H1 (cell line): ENCODE results near the gene STX8. TPM values are rescaled to one million over a fixed set of nuclear protein-coding genes. Genes with fewer than 3 reads are reported as not detected.

Source experiments
- CTCF ChIA-PET: fragments of 300-600 bp; sonication (Branson Sonifier 250); formaldehyde crosslinking; loops from one replicate; lab custom pipeline; 2021; ENCODE audit not compliant: partially characterized antibody; lab: Charles Lee
- POLR2A ChIA-PET: fragments of 300-600 bp; sonication (Branson Sonifier 250); formaldehyde crosslinking; loops from one replicate; lab custom pipeline; 2021; ENCODE audit warnings: inconsistent platforms; ENCODE audit not compliant: partially characterized antibody; lab: Charles Lee
- DNase-seq, 2 experiments: peaks; one replicate each; pipeline versions ENCODE4 v3.0.0 to v3.0.0-alpha.2; 2010 to 2022; ENCODE audit warnings: low spot score in 2 of 2, low read depth in 1 of 2, mixed read lengths in 1 of 2
- FAIRE-seq: peaks from 2 replicates; lab custom pipeline; 2011; peaks lifted over from hg19 to GRCh38; lab: Jason Lieb, UNC
- H2AFZ ChIP-seq: 2 replicates; pipeline ENCODE4 v1.8.1; 2012; ENCODE audit warnings: low read length, inconsistent platforms
- H2AK5ac ChIP-seq: 2 replicates; pipeline ENCODE4 v1.6.1; 2013; ENCODE audit warnings: low read depth, low read length
- H2BK120ac ChIP-seq: replicated peaks from 2 replicates; pipeline ENCODE3; 2013; ENCODE audit warnings: low read depth, low read length, inconsistent platforms
- H2BK12ac ChIP-seq: 2 replicates; pipeline ENCODE4 v1.6.1; 2013; ENCODE audit warnings: low read depth, low read length
- H2BK15ac ChIP-seq: 2 replicates; pipeline ENCODE4 v1.6.1; 2013; ENCODE audit warnings: low read length
- H2BK20ac ChIP-seq: 2 replicates; pipeline ENCODE4 v1.6.1; 2013; ENCODE audit warnings: low read length
- H2BK5ac ChIP-seq: 2 replicates; pipeline ENCODE4 v1.6.1; 2013; ENCODE audit warnings: low read depth, low read length
- H3K14ac ChIP-seq: 2 replicates; pipeline ENCODE4 v1.6.1; 2013; ENCODE audit warnings: inconsistent platforms; ENCODE audit not compliant: insufficient read length
- H3K18ac ChIP-seq: 2 replicates; pipeline ENCODE4 v1.6.1; 2013; ENCODE audit warnings: low read length; ENCODE audit errors: extremely low read depth
- H3K23ac ChIP-seq: 2 replicates; pipeline ENCODE4 v1.6.1; 2013; ENCODE audit warnings: inconsistent platforms; ENCODE audit not compliant: insufficient read length
- H3K23me2 ChIP-seq: 2 replicates; pipeline ENCODE4 v1.6.1; 2013; ENCODE audit warnings: low read depth, low read length
- H3K27ac ChIP-seq: 2 replicates; pipeline ENCODE4 v1.6.1; 2011; ENCODE audit warnings: low read depth, low read length, inconsistent platforms
- H3K27me3 ChIP-seq, 4 experiments: replicated peaks in 1 of 4; 1 replicate in 1 of 4; 2 replicates in 3 of 4; pipeline versions ENCODE4 v1.6.1 to v1.8.1; 2011 to 2013; ENCODE audit warnings: low read length in 3 of 4, mild to moderate bottlenecking in 3 of 4, inconsistent platforms in 2 of 4, mixed read lengths in 2 of 4, moderate library complexity in 1 of 4; ENCODE audit not compliant: control insufficient read depth in 3 of 4, insufficient read depth in 3 of 4; ENCODE audit errors: extremely low read depth in 1 of 4
- H3K36me3 ChIP-seq, 4 experiments: 2 replicates each; pipeline versions ENCODE4 v1.6.1 to v1.8.1; 2011 to 2013; ENCODE audit warnings: mild to moderate bottlenecking in 4 of 4, low read length in 3 of 4, moderate library complexity in 2 of 4, control low read depth in 1 of 4, inconsistent platforms in 1 of 4; ENCODE audit not compliant: insufficient read depth in 4 of 4, control insufficient read depth in 2 of 4
- H3K4ac ChIP-seq: replicated peaks from 2 replicates; pipeline ENCODE3; 2013; ENCODE audit warnings: low read length, low read depth, mixed read lengths, inconsistent platforms; ENCODE audit not compliant: insufficient read length
- H3K4me1 ChIP-seq, 4 experiments: replicated peaks in 1 of 4; 1 replicate in 1 of 4; 2 replicates in 3 of 4; pipeline versions ENCODE4 v1.6.1 to v1.8.1; 2011 to 2013; ENCODE audit warnings: low read length in 3 of 4, inconsistent platforms in 2 of 4, mixed read lengths in 1 of 4; ENCODE audit not compliant: insufficient read depth in 4 of 4, control insufficient read depth in 3 of 4
- H3K4me2 ChIP-seq, 2 experiments: 2 replicates each; pipeline versions ENCODE4 v1.6.1 to v1.8.1; 2011 to 2013; ENCODE audit warnings: low read depth in 2 of 2, low read length in 2 of 2, control low read depth in 1 of 2, inconsistent platforms in 1 of 2, mild to moderate bottlenecking in 1 of 2; ENCODE audit not compliant: insufficient read depth in 1 of 2
- H3K4me3 ChIP-seq, 4 experiments: fragments of 200-600, 300-600 bp in 1 of 4; sonication (generic), shearing (Covaris generic), sonication (Bioruptor Twin) in 1 of 4; 2 replicates each; pipeline versions ENCODE4 v1.5.1 to v1.8.1; 2011 to 2016; ENCODE audit warnings: low read length in 4 of 4, low read depth in 3 of 4, control low read depth in 2 of 4, inconsistent platforms in 2 of 4, mild to moderate bottlenecking in 2 of 4, mixed read lengths in 1 of 4, moderate library complexity in 1 of 4; ENCODE audit not compliant: insufficient read depth in 2 of 4; ENCODE audit errors: extremely low read depth in 1 of 4
- H3K56ac ChIP-seq: replicated peaks from 2 replicates; pipeline ENCODE3; 2013; ENCODE audit warnings: low read depth, mild to moderate bottlenecking, mixed read lengths, low read length, inconsistent platforms; ENCODE audit not compliant: insufficient read length
- H3K79me1 ChIP-seq: 2 replicates; pipeline ENCODE4 v1.6.1; 2013; ENCODE audit warnings: low read depth, low read length, control low read depth
- H3K79me2 ChIP-seq, 2 experiments: 2 replicates each; pipeline versions ENCODE4 v1.6.1 to v1.8.1; 2012 to 2013; ENCODE audit warnings: low read length in 2 of 2, mild to moderate bottlenecking in 2 of 2, inconsistent platforms in 1 of 2; ENCODE audit not compliant: insufficient read depth in 2 of 2, control insufficient read depth in 1 of 2
- H3K9ac ChIP-seq, 4 experiments: replicated peaks in 1 of 4; 1 replicate in 1 of 4; 2 replicates in 3 of 4; pipeline versions ENCODE4 v1.6.1 to v1.8.1; 2011 to 2013; ENCODE audit warnings: low read depth in 3 of 4, low read length in 3 of 4, control low read depth in 2 of 4, mild to moderate bottlenecking in 2 of 4, moderate library complexity in 2 of 4, inconsistent platforms in 1 of 4; ENCODE audit errors: extremely low read depth in 1 of 4
- H3K9me3 ChIP-seq, 2 experiments: 2 replicates each; pipeline versions ENCODE4 v1.6.1 to v1.8.1; 2012 to 2013; ENCODE audit warnings: mild to moderate bottlenecking in 2 of 2, moderate library complexity in 2 of 2, control low read depth in 1 of 2, inconsistent platforms in 1 of 2, low read depth in 1 of 2, low read length in 1 of 2, mixed read lengths in 1 of 2; ENCODE audit not compliant: insufficient read depth in 2 of 2
- H4K20me1 ChIP-seq, 2 experiments: replicated peaks in 1 of 2; 2 replicates each; pipeline versions ENCODE3 to v1.8.1; 2011 to 2013; ENCODE audit warnings: inconsistent platforms in 2 of 2, low read length in 2 of 2, mild to moderate bottlenecking in 1 of 2; ENCODE audit not compliant: insufficient read depth in 2 of 2, control insufficient read depth in 1 of 2
- H4K5ac ChIP-seq: 2 replicates; pipeline ENCODE4 v1.6.1; 2013; ENCODE audit warnings: low read length, low read depth, mixed read lengths, inconsistent platforms; ENCODE audit not compliant: insufficient read length
- H4K8ac ChIP-seq: 2 replicates; pipeline ENCODE4 v1.8.0; 2013; ENCODE audit warnings: mild to moderate bottlenecking, moderate library complexity, low read length, inconsistent platforms; ENCODE audit not compliant: insufficient read depth; ENCODE audit errors: extremely low read depth
- H4K91ac ChIP-seq: replicated peaks from 2 replicates; pipeline ENCODE3; 2013; ENCODE audit warnings: low read length, mixed read lengths, inconsistent platforms; ENCODE audit not compliant: insufficient read length
- BCL11A ChIP-seq, 2 experiments: IDR thresholded peaks; one replicate each; pipeline ENCODE4 v1.6.1; 2011; ENCODE audit warnings: low read depth in 2 of 2, low read length in 2 of 2, mild to moderate bottlenecking in 2 of 2
- CBX5 ChIP-seq: fragments of 300-800, 300-1000 bp; sonication (generic); IDR thresholded peaks from 2 replicates; pipeline ENCODE4 v1.7.1; 2016; ENCODE audit warnings: antibody characterized with exemption, low read length, low read depth
- EGR1 ChIP-seq: IDR thresholded peaks from 2 replicates; pipeline ENCODE4 v1.6.1; 2011; ENCODE audit warnings: low read depth, low read length, borderline replicate concordance
- GABPA ChIP-seq: IDR thresholded peaks from 2 replicates; pipeline ENCODE4 v1.6.1; 2011; ENCODE audit warnings: mild to moderate bottlenecking, low read length, moderate library complexity, borderline replicate concordance; ENCODE audit not compliant: insufficient read depth
- HDAC2 ChIP-seq, 2 experiments: fragments of 300-600 bp in 1 of 2; sonication (generic) in 1 of 2; IDR thresholded peaks; 2 replicates each; pipeline ENCODE4 v1.6.1; 2011 to 2012; ENCODE audit warnings: low read depth in 2 of 2, low read length in 2 of 2, mild to moderate bottlenecking in 2 of 2, moderate library complexity in 2 of 2, borderline replicate concordance in 1 of 2, inconsistent platforms in 1 of 2
- KDM1A ChIP-seq: fragments of 200-600, 300-600 bp; sonication (generic); IDR thresholded peaks from 2 replicates; pipeline ENCODE4 v1.7.1; 2016; ENCODE audit warnings: mild to moderate bottlenecking, low read length, borderline replicate concordance
- POLR2A ChIP-seq, 2 experiments: IDR thresholded peaks; 1 replicate in 1 of 2; 2 replicates in 1 of 2; pipeline ENCODE4 v1.6.1; 2011; ENCODE audit warnings: low read depth in 2 of 2, low read length in 2 of 2, mild to moderate bottlenecking in 2 of 2; ENCODE audit errors: control extremely low read depth in 1 of 2
- RNF2 ChIP-seq: fragments of 200-900, 300-1000 bp; sonication (generic); IDR thresholded peaks from 2 replicates; pipeline ENCODE4 v1.7.1; 2016; ENCODE audit warnings: borderline replicate concordance, low read depth, mild to moderate bottlenecking, antibody characterized with exemption, low read length; ENCODE audit not compliant: poor library complexity, severe bottlenecking; ENCODE audit errors: missing control alignments
- SRF ChIP-seq: IDR thresholded peaks from 2 replicates; pipeline ENCODE4 v1.6.1; 2011; ENCODE audit warnings: mild to moderate bottlenecking, low read depth, low read length, moderate library complexity
- SUZ12 ChIP-seq: fragments of 200-600 bp; sonication (generic); IDR thresholded peaks from 2 replicates; pipeline ENCODE4 v1.6.1; 2012; ENCODE audit warnings: mild to moderate bottlenecking, inconsistent platforms, low read length, moderate library complexity, mixed read lengths
- TBP ChIP-seq: IDR thresholded peaks from 2 replicates; pipeline ENCODE4 v1.6.1; 2011; ENCODE audit warnings: low read depth, low read length, improper control_type of control experiment
- TCF12 ChIP-seq: IDR thresholded peaks from 2 replicates; pipeline ENCODE4 v1.6.1; 2011; ENCODE audit warnings: low read depth, mild to moderate bottlenecking, low read length
- ZNF274 ChIP-seq: IDR thresholded peaks from 2 replicates; pipeline ENCODE4 v1.7.0; 2012; ENCODE audit warnings: low read length, borderline replicate concordance; ENCODE audit errors: extremely low read depth
- WGBS, 2 experiments: shearing (Covaris generic) in 1 of 2; methylation state at CpG; one replicate each; pipeline versions ENCODE4 v1.1.6 to v1.1.7; 2013 to 2015; ENCODE audit warnings: low lambda C conversion rate in 2 of 2, mixed read lengths in 2 of 2, inconsistent platforms in 1 of 2, low coverage in 1 of 2, missing lambda C conversion rate in 1 of 2; ENCODE audit not compliant: insufficient replicate concordance in 2 of 2, insufficient coverage in 1 of 2, insufficient read length in 1 of 2; ENCODE audit errors: extremely low coverage in 1 of 2, missing lambda C conversion rate in 1 of 2; 5-methylcytosine and 5-hydroxymethylcytosine counted together
- polyA plus RNA-seq, 7 experiments: library from polyadenylated mRNA; depleted of rRNA in 3 of 7; stranded (reverse) in 5 of 7; unstranded in 2 of 7; fragments of >200 nt in 5 of 7; fragments of 200-250 nt in 2 of 7; gene quantifications; 1 replicate in 5 of 7; 2 replicates in 1 of 7; 4 replicates in 1 of 7; pipeline versions ENCODE4 v1.2.1 to v1.2.3, GENCODE V29; 2011 to 2013; ENCODE audit warnings: missing spikeins in 2 of 7, mixed read lengths in 2 of 7
- total RNA-seq: library from RNA; stranded (reverse); fragmentation: NEBNext Ultra II Directional; extraction: Animal tissue kit (Norgen Biotek cat#: 25700); gene quantifications from 2 replicates; pipeline ENCODE4 v1.2.1, GENCODE V29; 2021

STX8 gene
- total and polyA plus RNA-seq, 2 of the 8 experiments (the other 6 are each of a cell fraction or from before 2014, with no cell fraction given), result 22.8 to 42.5 TPM

GRCh38 chr17:9206741-9207332 is 368.8 kb downstream of the STX8 start:
- H3K23ac ChIP-seq, result no peak overlapping the region
- CTCF ChIA-PET, result interaction anchor here (1.1 to 2.1 kb wide), 5 partner anchors 11 to 204 kb away, joined by 3 to 8 read pairs (median 3); no protein-coding TSS in a partner anchor
- TF ChIP-seq TCF12 (no peak), GABPA (no peak), CBX5 (no peak), SUZ12 (no peak), ZNF274 (no peak), BCL11A (IDR thresholded peaks at IDR 0.05; ENCODE audit: low read depth in 2 of 2, low read length in 2 of 2) (no peak), SRF (no peak), KDM1A (no peak), POLR2A (IDR thresholded peaks at IDR 0.05; ENCODE audit: control extremely low read depth in 1 of 2, low read depth in 2 of 2, low read length in 2 of 2) (no peak), TBP (no peak), RNF2 (no peak), HDAC2 (IDR thresholded peaks at IDR 0.05; ENCODE audit: borderline replicate concordance in 1 of 2, low read depth in 2 of 2, low read length in 2 of 2) (no peak), EGR1 (no peak)

More at GRCh38 chr17:9206741-9207332, 368.8 kb downstream of the STX8 start:
- H3K27ac ChIP-seq, result no peak overlapping the region
- H3K9me3 ChIP-seq, result no peaks in the 10 kb centered on the region
- H3K23me2 ChIP-seq, result peaks cover 3% of the 10 kb centered on the region; the same call in 1 of the 2 replicates
- H3K4ac ChIP-seq, result no peak overlapping the region
- no peak overlapping the region for H2BK5ac ChIP-seq
- no peak overlapping the region; the same call in 1 of the 2 replicates for H4K8ac ChIP-seq
- DNase-seq (no peak), FAIRE-seq (no peak)
- H3K18ac ChIP-seq, result no peak overlapping the region
- no peak overlapping the region for H3K14ac ChIP-seq
- H2BK120ac ChIP-seq, result no peak overlapping the region
- no peak overlapping the region for H3K4me3 ChIP-seq
- no peak overlapping the region for H3K9ac ChIP-seq
- H3K79me2 ChIP-seq, result no peaks in the 10 kb centered on the region
- no peak overlapping the region for H2BK15ac ChIP-seq
- H2AFZ ChIP-seq, result no peak overlapping the region
- 89% methylated on average over 14 of the region's 14 CpGs; no CpG with 5 or more reads in 1 of the 2 experiments for WGBS, 2 experiments
- H2AK5ac ChIP-seq, result no peak overlapping the region
- no peak overlapping the region for H2BK12ac ChIP-seq
- no peak overlapping the region for H4K5ac ChIP-seq
- H3K56ac ChIP-seq, result no peak overlapping the region
- POLR2A ChIA-PET, result interaction anchor here (1.7 kb wide), 1 partner anchor 18 kb away, joined by 4 read pairs; no protein-coding TSS in a partner anchor
- H3K4me1 ChIP-seq, result peaks cover 0 to 2% (median 0%) of the 10 kb centered on the region in 4 experiments; a peak in 1 of 7 replicates
- H4K20me1 ChIP-seq, result peaks cover 0 to 3% of the 10 kb centered on the region in 2 experiments
- H3K36me3 ChIP-seq, result no peaks in the 10 kb centered on the region
- H3K27me3 ChIP-seq, result no peaks in the 10 kb centered on the region; a peak in 1 of 7 replicates
- H3K79me1 ChIP-seq, result no peaks in the 10 kb centered on the region
- no peak overlapping the region for H3K4me2 ChIP-seq
- H2BK20ac ChIP-seq, result no peak overlapping the region
- H4K91ac ChIP-seq, result no peak overlapping the region
